Measurements from ENCODE around the gene ATXN1. TPM values are rescaled to one million over a fixed set of nuclear protein-coding genes. Genes with fewer than 3 reads are reported as not detected.

The ATXN1 gene
- total and polyA plus RNA-seq, 2 of the 8 experiments (the other 6 are each of a cell fraction or from before 2014, with no cell fraction given), result 1.6 to 4.0 TPM

GRCh38 chr6:16487996-16488674 is 273.1 kb downstream of the ATXN1 start (continued):
- TF ChIP-seq CHD1 (IDR thresholded peaks at IDR 0.05; ENCODE audit: low read depth, low read length) (no peak), TEAD4 (IDR thresholded peaks at IDR 0.05; ENCODE audit: low read depth, low read length) (no peak), SP4 (IDR thresholded peaks at IDR 0.05; ENCODE audit: low read length) (no peak), CBX8 (IDR thresholded peaks at IDR 0.05; ENCODE audit: borderline replicate concordance, low read depth, low read length) (no peak), RNF2 (IDR thresholded peaks at IDR 0.05; ENCODE audit: borderline replicate concordance, low read depth, low read length, missing control alignments, poor library complexity, severe bottlenecking) (no peak), CHD2 (IDR thresholded peaks at IDR 0.05; ENCODE audit: low read length) (no peak), KDM4A (IDR thresholded peaks at IDR 0.05; ENCODE audit: low read depth, low read length, severe bottlenecking) (no peak)
